ENCODE data around the gene ESPL1.
"Not testable (repeated sequence)": the region's sequence is repeated elsewhere in the genome, so short reads cannot be mapped to it uniquely, and the experiment has no call there.

The ESPL1 gene

DNA sequence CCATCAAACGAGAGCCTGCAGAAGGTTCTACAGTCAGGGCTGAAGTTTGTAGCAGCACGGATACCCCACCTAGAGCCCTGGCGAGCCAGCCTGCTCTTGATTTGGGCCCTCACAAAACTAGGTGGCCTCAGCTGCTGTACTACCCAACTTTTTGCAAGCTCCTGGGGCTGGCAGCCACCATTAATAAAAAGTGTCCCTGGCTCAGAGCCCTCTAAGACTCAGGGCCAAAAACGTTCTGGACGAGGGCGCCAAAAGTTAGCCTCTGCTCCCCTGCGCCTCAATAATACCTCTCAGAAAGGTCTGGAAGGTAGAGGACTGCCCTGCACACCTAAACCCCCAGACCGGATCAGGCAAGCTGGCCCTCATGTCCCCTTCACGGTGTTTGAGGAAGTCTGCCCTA is 18.3 kb downstream of the ESPL1 start:
- H3K36me3 ChIP-seq (ENCODE audit: control insufficient read depth, insufficient read depth, low read length), result no peaks in the 10 kb centered on the region
- no peak for DNase-seq
- H3K27ac ChIP-seq (ENCODE audit: insufficient read depth, low read length, poor library complexity, severe bottlenecking), result no peak overlapping the region
- H3K4me3 ChIP-seq (ENCODE audit: insufficient read depth, low read depth, low read length, poor library complexity, severe bottlenecking), result no peak overlapping the region
- no peaks in the 10 kb centered on the region for H3K27me3 ChIP-seq (replicated peaks; ENCODE audit: control insufficient read depth, insufficient read depth, low read length, poor library complexity, severe bottlenecking)
- no peaks in the 10 kb centered on the region for H3K4me1 ChIP-seq (ENCODE audit: control insufficient read depth, insufficient read depth, low read length, poor library complexity, severe bottlenecking)
- H3K9me3 ChIP-seq (ENCODE audit: control insufficient read depth, low read length), result no peaks in the 10 kb centered on the region

DNA sequence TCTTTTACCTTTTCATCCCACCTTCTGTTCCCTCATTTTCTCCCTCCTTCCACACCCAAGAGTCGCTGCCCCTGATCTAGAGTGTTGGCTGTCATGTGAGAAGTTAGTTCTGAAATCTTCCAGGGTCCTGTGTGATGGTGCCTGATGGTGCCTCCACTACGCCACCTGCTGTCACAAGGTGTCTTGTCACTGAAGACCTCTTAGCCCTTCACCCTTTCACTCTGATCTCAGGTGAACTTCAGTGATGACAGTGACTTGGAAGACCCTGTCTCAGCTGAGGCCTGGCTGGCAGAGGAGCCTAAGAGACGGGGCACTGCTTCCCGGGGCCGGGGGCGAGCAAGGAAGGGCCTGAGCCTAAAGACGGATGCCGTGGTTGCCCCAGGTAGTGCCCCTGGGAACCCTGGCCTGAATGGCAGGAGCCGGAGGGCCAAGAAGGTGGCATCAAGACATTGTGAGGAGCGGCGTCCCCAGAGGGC is 19.7 kb downstream of the ESPL1 start:
- Histone ChIP-seq H3K27me3 (replicated peaks; ENCODE audit: control insufficient read depth, insufficient read depth, low read length, poor library complexity, severe bottlenecking) (no peaks in the 10 kb centered on the region), H3K4me1 (ENCODE audit: control insufficient read depth, insufficient read depth, low read length, poor library complexity, severe bottlenecking) (no peaks in the 10 kb centered on the region), H3K36me3 (ENCODE audit: control insufficient read depth, insufficient read depth, low read length) (no peaks in the 10 kb centered on the region), H3K9me3 (ENCODE audit: control insufficient read depth, low read length) (no peaks in the 10 kb centered on the region), H3K27ac (ENCODE audit: insufficient read depth, low read length, poor library complexity, severe bottlenecking) (no peak overlapping the region), H3K4me3 (ENCODE audit: insufficient read depth, low read depth, low read length, poor library complexity, severe bottlenecking) (no peak overlapping the region)
- peak; percentile 39 to 63 (median 54) for DNase-seq

DNA sequence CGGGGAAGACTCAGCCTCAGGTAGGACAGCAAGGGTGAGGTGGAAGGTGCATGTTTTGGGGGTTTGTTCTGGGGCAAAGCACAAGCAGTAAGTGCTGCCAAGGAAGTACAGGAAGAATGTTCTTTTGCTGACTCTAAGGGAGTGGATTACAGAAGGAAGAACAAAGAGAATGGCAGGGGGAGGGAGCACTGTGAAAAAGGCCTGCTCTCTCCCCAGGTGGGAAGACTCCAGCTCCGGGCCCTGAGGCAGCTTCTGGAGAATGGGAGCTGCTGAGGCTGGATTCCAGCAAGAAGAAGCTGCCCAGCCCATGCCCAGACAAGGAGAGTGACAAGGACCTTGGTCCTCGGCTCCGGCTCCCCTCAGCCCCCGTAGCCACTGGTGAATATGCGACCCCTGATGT is 20.2 kb downstream of the ESPL1 start:
- H3K9me3 ChIP-seq (ENCODE audit: control insufficient read depth, low read length), result no peaks in the 10 kb centered on the region
- H3K27ac ChIP-seq (ENCODE audit: insufficient read depth, low read length, poor library complexity, severe bottlenecking), result no peak overlapping the region
- H3K27me3 ChIP-seq (replicated peaks; ENCODE audit: control insufficient read depth, insufficient read depth, low read length, poor library complexity, severe bottlenecking), result no peaks in the 10 kb centered on the region
- no peak overlapping the region for H3K4me3 ChIP-seq (ENCODE audit: insufficient read depth, low read depth, low read length, poor library complexity, severe bottlenecking)
- no peaks in the 10 kb centered on the region for H3K4me1 ChIP-seq (ENCODE audit: control insufficient read depth, insufficient read depth, low read length, poor library complexity, severe bottlenecking)
- DNase-seq, result no peak
- H3K36me3 ChIP-seq (ENCODE audit: control insufficient read depth, insufficient read depth, low read length), result no peaks in the 10 kb centered on the region

DNA sequence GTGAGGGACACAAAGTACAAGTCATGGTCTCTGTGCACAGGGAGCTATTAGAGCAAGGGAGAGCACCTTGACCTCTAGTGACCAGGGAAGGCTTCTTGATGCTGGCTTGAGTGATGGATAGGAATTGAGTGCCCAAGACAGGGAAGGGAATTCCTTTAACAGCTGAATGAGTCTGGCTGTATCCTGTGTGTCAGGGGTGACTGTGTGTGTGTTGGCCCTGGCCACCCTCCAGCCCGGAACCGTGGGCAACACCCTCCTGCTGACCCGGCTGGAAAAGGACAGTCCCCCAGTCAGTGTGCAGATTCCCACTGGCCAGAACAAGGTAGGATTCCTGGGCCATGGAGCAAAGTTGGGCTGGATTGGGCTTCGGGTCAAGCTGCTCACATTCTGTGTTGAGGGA is 21.8 kb downstream of the ESPL1 start:
- no peak for DNase-seq
- Histone ChIP-seq H3K36me3 (ENCODE audit: control insufficient read depth, insufficient read depth, low read length) (no peaks in the 10 kb centered on the region), H3K4me3 (ENCODE audit: insufficient read depth, low read depth, low read length, poor library complexity, severe bottlenecking) (no peak overlapping the region), H3K9me3 (ENCODE audit: control insufficient read depth, low read length) (no peaks in the 10 kb centered on the region), H3K27ac (ENCODE audit: insufficient read depth, low read length, poor library complexity, severe bottlenecking) (no peak overlapping the region), H3K27me3 (replicated peaks; ENCODE audit: control insufficient read depth, insufficient read depth, low read length, poor library complexity, severe bottlenecking) (no peaks in the 10 kb centered on the region), H3K4me1 (ENCODE audit: control insufficient read depth, insufficient read depth, low read length, poor library complexity, severe bottlenecking) (peaks cover 3% of the 10 kb centered on the region)

DNA sequence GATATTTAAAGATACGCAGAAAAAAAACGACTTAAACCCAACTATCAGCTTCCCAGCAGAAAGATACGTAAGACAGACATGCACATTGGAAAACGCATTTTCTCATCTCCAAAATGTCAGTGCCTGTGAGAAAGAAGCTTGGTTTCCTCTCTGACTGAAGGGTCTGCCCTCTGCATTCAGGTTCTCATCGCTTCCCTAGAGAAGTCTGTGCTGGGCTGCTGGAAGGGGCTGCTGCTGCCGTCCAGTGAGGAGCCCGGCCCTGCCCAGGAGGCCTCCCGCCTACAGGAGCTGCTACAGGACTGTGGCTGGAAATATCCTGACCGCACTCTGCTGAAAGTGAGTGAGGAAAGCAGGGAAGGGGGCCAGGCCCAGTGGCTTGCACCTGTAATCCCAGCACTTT is 22.6 kb downstream of the ESPL1 start:
- Histone ChIP-seq H3K4me1 (ENCODE audit: control insufficient read depth, insufficient read depth, low read length, poor library complexity, severe bottlenecking) (peaks cover 7% of the 10 kb centered on the region), H3K9me3 (ENCODE audit: control insufficient read depth, low read length) (no peaks in the 10 kb centered on the region), H3K27ac (ENCODE audit: insufficient read depth, low read length, poor library complexity, severe bottlenecking) (no peak overlapping the region), H3K36me3 (ENCODE audit: control insufficient read depth, insufficient read depth, low read length) (no peaks in the 10 kb centered on the region), H3K4me3 (ENCODE audit: insufficient read depth, low read depth, low read length, poor library complexity, severe bottlenecking) (no peak overlapping the region), H3K27me3 (replicated peaks; ENCODE audit: control insufficient read depth, insufficient read depth, low read length, poor library complexity, severe bottlenecking) (no peaks in the 10 kb centered on the region)
- DNase-seq, result no peak

DNA sequence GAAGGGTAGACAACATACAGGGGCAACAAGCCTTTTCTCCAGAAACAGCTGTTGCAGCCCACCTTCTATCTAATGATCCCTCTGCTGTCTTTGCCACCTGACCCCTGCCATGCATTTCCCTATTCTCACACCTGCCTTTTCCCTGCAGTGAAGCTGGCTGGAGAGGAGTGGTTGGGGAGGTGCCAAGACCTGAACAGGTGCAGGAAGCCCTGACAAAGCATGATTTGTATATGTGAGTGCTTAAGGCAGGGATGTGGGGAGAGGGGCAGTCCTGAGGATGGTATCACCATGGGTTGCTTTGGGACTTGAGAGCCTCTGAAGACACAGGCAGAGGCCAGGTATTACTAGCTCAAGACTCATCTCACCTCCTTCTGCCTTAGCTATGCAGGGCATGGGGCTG is 24.3 kb downstream of the ESPL1 start:
- Histone ChIP-seq H3K4me1 (ENCODE audit: control insufficient read depth, insufficient read depth, low read length, poor library complexity, severe bottlenecking) (peaks cover 14% of the 10 kb centered on the region), H3K36me3 (ENCODE audit: control insufficient read depth, insufficient read depth, low read length) (no peaks in the 10 kb centered on the region), H3K27ac (ENCODE audit: insufficient read depth, low read length, poor library complexity, severe bottlenecking) (no peak overlapping the region), H3K4me3 (ENCODE audit: insufficient read depth, low read depth, low read length, poor library complexity, severe bottlenecking) (no peak overlapping the region), H3K9me3 (ENCODE audit: control insufficient read depth, low read length) (no peaks in the 10 kb centered on the region), H3K27me3 (replicated peaks; ENCODE audit: control insufficient read depth, insufficient read depth, low read length, poor library complexity, severe bottlenecking) (no peaks in the 10 kb centered on the region)
- DNase-seq, result no peak

DNA sequence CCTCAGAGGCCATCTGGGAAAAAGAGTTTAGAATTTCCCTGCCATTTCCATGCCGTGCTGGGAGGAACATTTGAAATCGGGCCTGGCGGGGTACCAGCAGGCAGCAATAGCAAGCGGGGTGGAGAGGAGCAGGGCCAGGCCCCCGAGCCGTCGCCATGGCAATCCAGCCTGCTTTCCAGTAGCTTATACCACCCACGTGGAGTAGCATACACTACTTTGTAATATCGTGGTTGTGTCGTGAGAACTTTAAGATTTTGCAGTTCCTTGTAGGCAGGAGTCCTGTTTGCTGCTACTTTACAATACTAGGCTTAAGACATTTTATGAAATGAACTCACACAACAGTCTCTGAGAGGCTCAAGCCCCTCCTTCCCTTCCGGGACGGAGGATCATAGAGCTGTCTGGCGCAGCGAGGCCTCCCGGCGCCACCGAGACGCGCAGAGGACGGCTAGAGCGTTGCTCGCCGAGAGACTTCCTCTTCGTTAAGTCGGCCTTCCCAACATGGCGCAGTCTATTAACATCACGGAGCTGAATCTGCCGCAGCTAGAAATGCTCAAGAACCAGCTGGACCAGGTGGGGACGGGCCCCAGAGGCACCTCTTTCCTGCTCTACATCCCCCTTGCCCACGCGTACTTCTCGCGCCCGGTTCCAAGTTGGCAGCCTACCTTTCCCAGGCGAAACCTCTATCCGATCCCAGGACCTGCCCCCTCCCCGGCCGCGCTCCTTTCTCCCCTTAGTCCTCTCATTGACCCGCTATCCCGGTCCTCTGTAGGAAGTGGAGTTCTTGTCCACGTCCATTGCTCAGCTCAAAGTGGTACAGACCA is 27.2 kb downstream of the ESPL1 start, which contains the start of gene PFDN5:
Gene PFDN5, plus strand, starts transcription at position 473 of the 821 bp plus-strand sequence. Its CDS starts 26 bp downstream, at position 499.
- DNase-seq, result peak; percentile 67 to 76 (median 73)
- peaks cover 24% of the 10 kb centered on the region for H3K4me1 ChIP-seq (ENCODE audit: control insufficient read depth, insufficient read depth, low read length, poor library complexity, severe bottlenecking)
- H3K36me3 ChIP-seq (ENCODE audit: control insufficient read depth, insufficient read depth, low read length), result peaks cover 7% of the 10 kb centered on the region
- no peaks in the 10 kb centered on the region for H3K9me3 ChIP-seq (ENCODE audit: control insufficient read depth, low read length)
- H3K4me3 ChIP-seq (ENCODE audit: insufficient read depth, low read depth, low read length, poor library complexity, severe bottlenecking), result peak within 1 kb of the TSS; percentile 86
- H3K27me3 ChIP-seq (replicated peaks; ENCODE audit: control insufficient read depth, insufficient read depth, low read length, poor library complexity, severe bottlenecking), result no peaks in the 10 kb centered on the region
- peak within 1 kb of the TSS; percentile 83 for H3K27ac ChIP-seq (ENCODE audit: insufficient read depth, low read length, poor library complexity, severe bottlenecking)

DNA sequence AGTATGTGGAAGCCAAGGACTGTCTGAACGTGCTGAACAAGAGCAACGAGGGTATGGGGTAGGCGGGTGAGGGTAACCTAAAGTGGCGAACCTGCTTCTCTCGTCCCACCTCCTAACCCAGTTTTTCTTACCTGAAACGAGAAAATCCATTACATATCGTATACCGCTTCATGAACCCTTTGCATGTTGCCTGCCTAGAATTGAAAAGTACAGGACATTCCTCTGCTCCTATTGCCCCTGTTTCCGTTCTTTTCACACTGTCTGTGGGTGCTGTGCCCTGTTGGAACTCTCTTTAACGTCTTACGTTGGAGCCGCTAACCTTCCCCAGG is 27.8 kb downstream of the ESPL1 start:
- no peak for DNase-seq
- Histone ChIP-seq H3K4me1 (ENCODE audit: control insufficient read depth, insufficient read depth, low read length, poor library complexity, severe bottlenecking) (peaks cover 28% of the 10 kb centered on the region), H3K27ac (ENCODE audit: insufficient read depth, low read length, poor library complexity, severe bottlenecking) (peak overlapping the region; percentile 83), H3K4me3 (ENCODE audit: insufficient read depth, low read depth, low read length, poor library complexity, severe bottlenecking) (peak overlapping the region; percentile 86), H3K9me3 (ENCODE audit: control insufficient read depth, low read length) (no peaks in the 10 kb centered on the region), H3K27me3 (replicated peaks; ENCODE audit: control insufficient read depth, insufficient read depth, low read length, poor library complexity, severe bottlenecking) (no peaks in the 10 kb centered on the region), H3K36me3 (ENCODE audit: control insufficient read depth, insufficient read depth, low read length) (peaks cover 7% of the 10 kb centered on the region)

DNA sequence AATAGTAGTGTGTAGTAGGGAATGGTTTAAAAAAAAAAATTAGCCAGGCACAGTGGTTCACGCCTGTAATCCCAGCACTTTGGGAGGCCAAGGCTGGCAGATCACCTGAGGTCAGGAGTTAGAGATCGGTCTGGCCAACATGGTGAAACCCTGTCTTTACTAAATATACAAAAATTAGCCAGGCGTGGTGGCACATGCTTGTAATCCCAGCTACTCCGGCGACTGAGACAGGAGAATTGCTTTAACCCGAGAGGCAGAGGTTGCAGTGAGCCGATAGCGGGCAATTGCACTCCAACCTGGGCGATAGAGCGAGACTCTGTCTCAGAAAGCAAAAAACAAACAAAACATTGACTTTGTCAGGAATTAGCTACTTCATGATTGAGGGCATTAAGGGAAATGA is 29.0 kb downstream of the ESPL1 start:
- peaks cover 28% of the 10 kb centered on the region for H3K4me1 ChIP-seq (ENCODE audit: control insufficient read depth, insufficient read depth, low read length, poor library complexity, severe bottlenecking)
- not testable (repeated sequence) for H3K27ac ChIP-seq (ENCODE audit: insufficient read depth, low read length, poor library complexity, severe bottlenecking); H3K9me3 ChIP-seq (ENCODE audit: control insufficient read depth, low read length); DNase-seq; H3K27me3 ChIP-seq (replicated peaks; ENCODE audit: control insufficient read depth, insufficient read depth, low read length, poor library complexity, severe bottlenecking); H3K4me3 ChIP-seq (ENCODE audit: insufficient read depth, low read depth, low read length, poor library complexity, severe bottlenecking); H3K36me3 ChIP-seq (ENCODE audit: control insufficient read depth, insufficient read depth, low read length)

DNA sequence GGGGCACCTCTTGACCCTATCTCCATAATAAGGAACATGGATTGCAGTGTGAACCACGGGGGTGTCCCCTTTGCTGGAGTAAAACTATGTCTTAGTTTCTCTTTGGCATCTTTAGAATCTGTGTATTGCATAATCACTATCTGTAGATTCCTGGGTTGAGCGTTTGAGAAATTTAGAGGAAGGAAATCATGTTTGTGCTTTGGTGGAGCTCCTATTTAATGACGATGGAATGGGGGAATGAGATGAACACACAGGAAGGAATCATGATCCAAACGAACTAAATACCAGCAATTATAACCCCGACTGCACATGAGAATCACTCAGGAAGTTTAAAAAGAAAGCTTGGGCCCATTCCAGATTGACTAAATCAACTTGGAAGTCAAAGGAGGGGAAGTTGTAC is 30.1 kb downstream of the ESPL1 start:
- Histone ChIP-seq H3K9me3 (ENCODE audit: control insufficient read depth, low read length) (no peaks in the 10 kb centered on the region), H3K27ac (ENCODE audit: insufficient read depth, low read length, poor library complexity, severe bottlenecking) (no peak overlapping the region), H3K27me3 (replicated peaks; ENCODE audit: control insufficient read depth, insufficient read depth, low read length, poor library complexity, severe bottlenecking) (no peaks in the 10 kb centered on the region), H3K4me1 (ENCODE audit: control insufficient read depth, insufficient read depth, low read length, poor library complexity, severe bottlenecking) (peaks cover 30% of the 10 kb centered on the region), H3K4me3 (ENCODE audit: insufficient read depth, low read depth, low read length, poor library complexity, severe bottlenecking) (no peak overlapping the region), H3K36me3 (ENCODE audit: control insufficient read depth, insufficient read depth, low read length) (peaks cover 9% of the 10 kb centered on the region)
- no peak for DNase-seq
